Endodermal cell (in vitro differentiated cells): Measurements from ENCODE around the gene ACP6. TPM values are rescaled to one million over a fixed set of nuclear protein-coding genes. Genes with fewer than 3 reads are reported as not detected.
"Not testable (repeated sequence)": the region's sequence is repeated elsewhere in the genome, so short reads cannot be mapped to it uniquely, and the experiment has no call there.

ENCODE experiments used
- DNase-seq: peaks from one replicate; pipeline ENCODE4 v3.0.0-alpha.2; 2017
- H3K27ac ChIP-seq: 2 replicates; pipeline ENCODE4 v1.5.1; 2013; ENCODE audit warnings: mild to moderate bottlenecking, low read depth, low read length, moderate library complexity
- H3K27me3 ChIP-seq: 2 replicates; pipeline ENCODE4 v1.6.1; 2013; ENCODE audit warnings: mild to moderate bottlenecking, low read length, moderate library complexity; ENCODE audit not compliant: insufficient read depth, control insufficient read depth, poor library complexity, severe bottlenecking
- H3K36me3 ChIP-seq: 2 replicates; pipeline ENCODE4 v1.7.0; 2013; ENCODE audit warnings: mild to moderate bottlenecking, low read length, moderate library complexity; ENCODE audit not compliant: control insufficient read depth, insufficient read depth
- H3K4me1 ChIP-seq: one replicate; pipeline ENCODE4 v1.7.0; 2013; ENCODE audit warnings: low read length; ENCODE audit not compliant: control insufficient read depth, insufficient read depth
- H3K4me3 ChIP-seq: 2 replicates; pipeline ENCODE4 v1.5.1; 2013; ENCODE audit warnings: mild to moderate bottlenecking, low read length, moderate library complexity
- H3K9ac ChIP-seq: 2 replicates; pipeline ENCODE4 v1.6.1; 2013; ENCODE audit warnings: mild to moderate bottlenecking, low read length, moderate library complexity; ENCODE audit not compliant: poor library complexity, severe bottlenecking; ENCODE audit errors: extremely low read depth
- H3K9me3 ChIP-seq: 2 replicates; pipeline ENCODE4 v1.6.1; 2013; ENCODE audit warnings: mild to moderate bottlenecking, low read length, moderate library complexity; ENCODE audit not compliant: control insufficient read depth
- H3K27ac Mint-ChIP-seq: 2 replicates; pipeline ENCODE4 v1.8.0; 2020; ENCODE audit warnings: mixed read lengths
- H3K27me3 Mint-ChIP-seq: 2 replicates; pipeline ENCODE4 v1.8.0; 2021; ENCODE audit warnings: mild to moderate bottlenecking, mixed read lengths; ENCODE audit not compliant: insufficient read depth
- H3K36me3 Mint-ChIP-seq: 2 replicates; pipeline ENCODE4 v1.8.0; 2020; ENCODE audit warnings: low read depth, mixed read lengths
- H3K4me1 Mint-ChIP-seq: 2 replicates; pipeline ENCODE4 v1.8.0; 2020; ENCODE audit warnings: mixed read lengths
- H3K4me3 Mint-ChIP-seq: 2 replicates; pipeline ENCODE4 v1.8.0; 2020; ENCODE audit warnings: mild to moderate bottlenecking, moderate library complexity, mixed read lengths
- H3K9me3 Mint-ChIP-seq: 2 replicates; pipeline ENCODE4 v1.8.0; 2020; ENCODE audit warnings: mild to moderate bottlenecking, mixed read lengths
- CTCF ChIP-seq: fragments of 200-600 bp; sonication (generic); conservative IDR thresholded peaks from 2 replicates; pipeline ENCODE4 v1.5.0; 2021; ENCODE audit warnings: antibody characterized with exemption, mild to moderate bottlenecking
- WGBS, 2 experiments: methylation state at CpG; one replicate each; pipeline versions ENCODE4 v1.1.5 to v1.1.7; 2013; ENCODE audit warnings: missing lambda C conversion rate in 2 of 2, mixed read lengths in 1 of 2; ENCODE audit not compliant: insufficient coverage in 1 of 2, insufficient read length in 1 of 2; 5-methylcytosine and 5-hydroxymethylcytosine counted together
- total RNA-seq, 2 donors: library from RNA; stranded (reverse); fragmentation: NEBNext Ultra II Directional in 1 of 2; extraction: Animal tissue kit (Norgen Biotek cat#: 25700) in 1 of 2; gene quantifications; 2 replicates in 1 of 2; 3 replicates in 1 of 2; pipeline ENCODE4 v1.2.1, GENCODE V29; 2021

Gene ACP6
- total RNA-seq, 2 donors from 2014 or later = 15.2 to 17.9 TPM

- Mint-ChIP-seq H3K4me1 (peaks cover under 1% of the 10 kb centered on the region), H3K9me3 (no peaks in the 10 kb centered on the region), H3K36me3 (peaks cover 89% of the 10 kb centered on the region), H3K4me3 (no peak overlapping the region), H3K27ac (no peak overlapping the region), H3K27me3 (no peaks in the 10 kb centered on the region)
- WGBS, 2 experiments = 89 to 100% methylated on average over 3 to 4 of the region's 4 CpGs
- Histone ChIP-seq H3K27me3 (no peaks in the 10 kb centered on the region), H3K36me3 (peaks cover 84% of the 10 kb centered on the region), H3K9me3 (no peaks in the 10 kb centered on the region), H3K27ac (no peak overlapping the region), H3K9ac (no peak overlapping the region), H3K4me1 (no peaks in the 10 kb centered on the region), H3K4me3 (no peak overlapping the region)
- DNase-seq = no peak
- TF ChIP-seq CTCF = no peak
These were observed 52.2 kb downstream of the ACP6 start for GRCh38 chr1:147618077-147618569.

GRCh38 chr1:147614966-147615365 lies 55.4 kb downstream of the ACP6 start:
- not testable (repeated sequence) for H3K27me3 ChIP-seq, H3K27ac Mint-ChIP-seq, H3K4me3 Mint-ChIP-seq, H3K9me3 ChIP-seq, H3K27ac ChIP-seq, H3K9me3 Mint-ChIP-seq, H3K9ac ChIP-seq, DNase-seq, H3K4me3 ChIP-seq, H3K27me3 Mint-ChIP-seq
- WGBS, 2 experiments = 90 to 96% methylated on average over 4 of the region's 4 CpGs
- Mint-ChIP-seq H3K36me3 (peaks cover 67% of the 10 kb centered on the region), H3K4me1 (peaks cover 27% of the 10 kb centered on the region)
- peaks cover 13% of the 10 kb centered on the region for H3K4me1 ChIP-seq
- peaks cover 88% of the 10 kb centered on the region for H3K36me3 ChIP-seq

DNA sequence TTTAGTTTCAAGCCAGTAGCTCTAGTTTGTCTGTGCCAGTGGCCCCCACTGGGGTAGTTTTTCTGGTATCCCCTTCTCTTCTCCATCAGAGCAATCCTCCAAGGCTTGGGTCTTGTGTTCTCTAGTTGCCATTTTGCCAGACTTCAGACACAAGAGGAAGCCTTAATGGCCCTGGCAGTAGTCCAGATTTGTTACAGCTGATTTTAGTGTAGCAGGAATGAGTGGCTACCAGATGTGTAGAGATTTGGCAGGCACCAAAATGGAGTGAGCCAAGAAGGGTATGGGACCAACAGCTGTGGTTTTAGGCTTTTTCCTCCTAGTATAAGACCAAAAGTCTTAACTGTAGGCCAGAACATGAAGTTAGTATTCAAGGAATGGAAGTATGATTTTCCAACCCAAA lies 56.8 kb downstream of the ACP6 start:
- H3K9ac ChIP-seq = no peak overlapping the region
- H3K27me3 ChIP-seq = no peaks in the 10 kb centered on the region
- no peaks in the 10 kb centered on the region for H3K9me3 ChIP-seq
- H3K9me3 Mint-ChIP-seq = no peaks in the 10 kb centered on the region
- H3K4me3 Mint-ChIP-seq = no peak overlapping the region
- H3K4me1 ChIP-seq = peaks cover 13% of the 10 kb centered on the region
- no peak for DNase-seq
- H3K36me3 Mint-ChIP-seq = peaks cover 55% of the 10 kb centered on the region
- peaks cover 85% of the 10 kb centered on the region for H3K36me3 ChIP-seq
- TF ChIP-seq CTCF = no peak
- H3K4me1 Mint-ChIP-seq = peaks cover 29% of the 10 kb centered on the region
- no peaks in the 10 kb centered on the region for H3K27me3 Mint-ChIP-seq
- no peak overlapping the region for H3K4me3 ChIP-seq
- no peak overlapping the region for H3K27ac ChIP-seq
- no peak overlapping the region for H3K27ac Mint-ChIP-seq

DNA sequence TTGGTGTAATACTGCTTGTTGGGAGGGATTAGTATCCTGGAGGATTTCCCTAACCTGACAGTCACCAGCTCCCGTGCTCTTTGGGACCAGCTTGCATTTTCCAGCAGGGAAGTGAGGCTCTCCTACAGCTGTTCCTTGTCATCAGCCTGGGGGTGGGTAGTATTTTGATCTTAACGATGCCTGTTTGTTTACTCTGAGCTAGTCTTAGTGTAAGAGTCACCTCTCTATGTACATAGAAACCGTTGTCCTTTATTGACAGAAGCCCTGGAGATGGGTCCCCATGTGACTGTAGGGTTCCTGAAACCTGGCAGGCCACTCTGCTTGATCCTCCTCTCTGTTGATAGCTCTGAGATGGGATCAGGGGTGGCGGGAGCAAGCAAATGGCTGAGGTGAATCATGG lies 58.0 kb downstream of the ACP6 start:
- Histone ChIP-seq H3K4me1 (peaks cover 13% of the 10 kb centered on the region), H3K4me3 (no peak overlapping the region), H3K27me3 (no peaks in the 10 kb centered on the region), H3K36me3 (peaks cover 80% of the 10 kb centered on the region), H3K9ac (no peak overlapping the region), H3K27ac (no peak overlapping the region), H3K9me3 (no peaks in the 10 kb centered on the region)
- Mint-ChIP-seq H3K4me3 (peak overlapping the region; percentile 9), H3K36me3 (peaks cover 54% of the 10 kb centered on the region), H3K27me3 (no peaks in the 10 kb centered on the region), H3K27ac (peak overlapping the region; percentile 72), H3K9me3 (no peaks in the 10 kb centered on the region), H3K4me1 (peaks cover 29% of the 10 kb centered on the region)
- TF ChIP-seq CTCF = no peak
- DNase-seq = no peak
- WGBS, 2 experiments = 67 to 89% methylated on average over 2 to 3 of the region's 4 CpGs
